H54 (cell line): ENCODE data around the gene TSFM.
"Not testable (repeated sequence)": the region's sequence is repeated elsewhere in the genome, so short reads cannot be mapped to it uniquely, and the experiment has no call there.

ENCODE experiments used
- DNase-seq: peaks from one replicate; pipeline ENCODE4 v3.0.0; 2011; ENCODE audit warnings: low spot score, mixed read lengths; ENCODE audit not compliant: insufficient read length
- FAIRE-seq: peaks from 3 replicates; lab custom pipeline; 2011; peaks lifted over from hg19 to GRCh38; lab: Jason Lieb, UNC
- POLR2A ChIP-seq: IDR thresholded peaks from 2 replicates; pipeline ENCODE4 v1.6.1; 2011; ENCODE audit warnings: low read depth, mild to moderate bottlenecking, low read length

Gene TSFM

DNA sequence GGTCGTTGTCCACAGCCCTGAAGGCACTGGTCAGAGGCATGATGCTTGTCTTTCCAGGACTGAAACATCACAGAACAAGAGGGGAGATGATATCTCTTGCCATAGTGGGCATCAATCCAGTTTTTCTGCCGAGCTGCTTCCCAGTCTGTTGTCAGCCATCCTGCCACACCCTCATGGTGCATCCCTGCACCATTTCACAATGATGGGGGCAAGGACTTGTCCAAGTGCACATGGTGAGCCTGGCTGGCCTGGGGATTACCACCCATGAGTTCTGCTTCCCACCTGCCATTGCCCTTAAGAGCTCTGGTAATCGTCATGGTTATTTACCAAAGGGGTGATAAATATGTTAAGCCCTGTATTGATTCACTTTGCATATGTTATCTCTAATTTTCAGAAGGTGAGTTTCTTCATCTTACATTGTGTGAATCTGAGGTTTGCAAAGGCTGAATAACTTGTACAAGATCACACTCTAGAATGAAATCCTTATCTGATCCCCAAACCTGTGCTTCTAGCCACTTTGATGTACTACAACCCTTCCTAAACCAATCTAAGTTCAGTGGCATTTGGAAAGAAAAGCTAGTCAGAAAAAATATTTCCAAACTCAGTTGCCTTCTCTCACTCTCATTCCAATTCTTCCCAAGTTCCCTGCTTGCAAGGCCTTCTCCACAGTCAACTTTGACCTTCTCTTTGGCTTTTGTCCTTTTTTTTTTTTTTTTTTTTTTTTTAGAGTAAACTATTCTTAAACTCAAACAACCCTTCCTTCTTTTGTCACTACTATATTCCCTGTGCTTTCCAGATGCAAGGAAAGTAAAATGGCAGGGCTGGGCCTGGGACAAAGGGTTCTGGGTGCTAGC, 33.6 kb downstream of the TSFM start:
- FAIRE-seq (no peak), DNase-seq (no peak)
- no peak for TF ChIP-seq POLR2A

DNA sequence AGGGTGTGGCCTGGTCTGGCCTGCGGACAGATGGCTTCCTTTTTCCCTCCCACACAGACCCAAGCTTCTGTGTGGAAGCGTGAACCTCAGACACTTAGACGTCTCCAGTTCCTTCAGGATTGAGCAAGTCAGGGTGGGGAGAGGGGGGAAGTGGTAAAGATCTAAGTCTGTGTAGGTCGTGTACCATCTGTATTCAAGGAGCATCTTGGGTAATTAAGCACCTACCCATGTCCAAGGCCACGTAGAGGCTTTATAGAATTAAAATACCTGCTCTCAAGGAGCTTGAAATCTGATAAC, 34.2 kb downstream of the TSFM start:
- no peak for TF ChIP-seq POLR2A
- no peak for FAIRE-seq
- DNase-seq: no peak

DNA sequence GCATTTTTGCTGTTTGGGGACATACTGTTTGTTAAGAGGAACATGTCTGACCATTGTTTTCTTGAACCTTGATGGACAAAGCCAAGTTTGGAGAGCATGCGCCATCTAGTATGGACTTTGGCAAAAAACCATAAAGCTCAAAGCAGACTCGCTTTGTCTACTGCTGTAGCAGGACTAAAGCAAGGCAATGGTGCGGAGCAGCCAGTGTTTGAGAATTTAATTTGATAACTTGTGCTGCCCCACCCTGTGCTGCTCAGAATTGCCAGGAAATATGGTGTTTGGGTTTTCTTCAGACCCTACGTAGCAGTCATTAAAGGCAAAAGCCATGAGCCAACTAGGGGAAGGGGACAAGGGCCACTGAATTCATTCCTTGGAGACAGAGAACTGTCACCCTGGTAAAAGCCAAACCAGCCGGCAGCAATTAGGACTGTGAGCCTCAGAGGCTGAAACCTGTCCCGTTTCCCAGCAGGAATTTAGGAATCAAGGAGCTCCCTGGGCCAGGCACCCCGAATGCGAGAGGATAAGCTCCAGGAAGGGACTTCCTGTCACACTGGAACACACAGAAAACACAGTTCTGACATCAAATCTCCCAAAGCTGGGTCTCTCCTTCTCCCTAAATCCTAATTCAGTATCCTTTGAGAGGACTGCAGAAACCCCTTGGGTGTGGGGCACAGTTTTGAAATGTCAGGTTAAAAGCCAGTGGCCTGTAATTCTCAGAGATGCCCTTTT, 34.8 kb downstream of the TSFM start:
- no peak for DNase-seq
- no peak for FAIRE-seq
- TF ChIP-seq POLR2A: no peak

DNA sequence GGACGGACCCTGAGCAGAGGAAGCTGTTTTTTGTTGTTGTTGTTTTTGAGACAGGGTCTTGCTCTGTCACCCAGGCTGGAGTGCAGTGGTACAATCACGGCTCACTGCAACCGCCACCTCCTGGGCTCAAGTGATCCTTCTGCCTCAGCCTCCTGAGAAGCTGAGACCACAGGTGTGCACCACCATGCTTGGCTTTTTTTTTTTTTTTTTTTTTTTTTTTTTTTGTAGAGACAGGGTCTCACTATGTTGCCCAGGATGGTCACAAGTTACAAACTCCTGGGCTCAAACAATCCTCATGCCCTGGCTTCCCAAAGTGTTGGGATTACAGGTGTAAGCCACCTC, 35.4 kb downstream of the TSFM start:
- DNase-seq, FAIRE-seq: not testable (repeated sequence)

DNA sequence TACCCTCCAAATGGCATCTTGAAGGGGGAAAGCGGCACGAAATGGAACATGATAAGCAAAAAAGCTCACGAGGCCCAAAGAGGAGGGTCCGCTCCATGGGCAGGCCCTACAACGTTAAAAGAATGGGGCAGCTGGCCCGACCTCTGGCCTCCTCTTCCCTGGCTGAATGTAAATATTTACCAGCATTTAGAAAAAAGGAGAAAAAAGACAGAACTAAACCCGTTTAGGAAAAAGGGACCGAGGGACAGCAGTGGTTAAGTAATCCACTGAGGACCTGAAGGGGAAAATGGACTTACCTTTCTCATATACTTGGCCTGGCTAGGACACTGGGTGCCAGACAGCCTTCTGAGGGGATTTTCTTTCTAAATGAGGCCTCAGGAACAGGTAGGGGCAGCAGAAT, 37.5 kb downstream of the TSFM start:
- not testable (repeated sequence) for FAIRE-seq, DNase-seq

DNA sequence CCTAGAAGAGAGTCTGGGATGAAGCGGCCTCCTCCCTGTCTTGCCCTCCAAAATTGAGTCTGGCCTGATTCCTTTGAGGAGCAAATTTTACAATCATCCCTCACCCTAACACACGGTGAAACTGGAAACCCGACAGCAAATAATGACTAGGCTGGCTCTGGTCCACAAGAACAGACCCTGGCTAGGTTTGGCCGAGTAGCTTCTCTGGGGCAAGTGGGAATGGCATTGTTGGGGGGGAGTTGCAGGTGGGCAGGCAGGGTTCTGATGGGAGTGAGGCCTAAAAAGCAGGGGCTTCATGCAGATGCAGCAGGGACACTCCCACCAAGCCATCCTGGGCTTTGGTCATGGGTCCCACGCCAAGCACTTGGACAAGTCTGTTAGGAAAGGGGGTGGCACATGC, 38.4 kb downstream of the TSFM start:
- FAIRE-seq, DNase-seq: not testable (repeated sequence)

DNA sequence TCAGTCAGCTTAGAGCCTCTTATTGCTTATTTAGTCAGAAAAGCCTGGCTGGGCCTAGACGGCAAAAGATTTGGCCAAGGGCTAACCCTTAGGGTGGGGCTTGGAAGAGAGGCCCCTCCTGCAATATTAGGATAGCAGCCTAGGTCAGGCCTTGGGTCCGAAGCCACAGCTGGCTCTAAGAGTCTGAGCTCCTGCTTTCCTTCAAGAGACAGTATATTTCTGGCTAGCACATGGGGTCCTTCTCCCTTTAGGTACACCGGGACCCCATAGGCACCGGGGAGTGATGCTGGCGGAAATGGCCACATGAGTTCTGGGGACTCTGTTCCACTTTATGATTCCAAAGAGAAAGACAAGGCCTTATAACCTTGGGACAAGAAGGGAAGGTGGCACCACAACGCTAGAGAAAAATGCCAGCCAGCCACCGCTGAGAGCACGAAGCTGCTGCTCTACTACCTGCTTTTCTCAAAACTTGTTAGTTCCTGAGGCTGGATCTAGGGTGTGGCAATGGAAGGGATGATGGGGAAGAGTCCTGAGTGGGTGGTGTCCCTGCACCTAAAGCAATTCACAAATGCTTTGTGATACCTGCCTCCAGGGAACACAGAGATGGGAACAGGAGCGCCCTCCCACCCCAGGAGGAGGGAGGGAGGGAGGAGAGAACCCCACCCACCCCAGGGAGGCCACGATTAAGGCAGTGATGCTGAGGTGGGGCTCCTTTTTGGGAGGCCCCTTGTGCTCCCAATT, 39.1 kb downstream of the TSFM start:
- TF ChIP-seq POLR2A: no peak
- DNase-seq (no peak), FAIRE-seq (no peak)

DNA sequence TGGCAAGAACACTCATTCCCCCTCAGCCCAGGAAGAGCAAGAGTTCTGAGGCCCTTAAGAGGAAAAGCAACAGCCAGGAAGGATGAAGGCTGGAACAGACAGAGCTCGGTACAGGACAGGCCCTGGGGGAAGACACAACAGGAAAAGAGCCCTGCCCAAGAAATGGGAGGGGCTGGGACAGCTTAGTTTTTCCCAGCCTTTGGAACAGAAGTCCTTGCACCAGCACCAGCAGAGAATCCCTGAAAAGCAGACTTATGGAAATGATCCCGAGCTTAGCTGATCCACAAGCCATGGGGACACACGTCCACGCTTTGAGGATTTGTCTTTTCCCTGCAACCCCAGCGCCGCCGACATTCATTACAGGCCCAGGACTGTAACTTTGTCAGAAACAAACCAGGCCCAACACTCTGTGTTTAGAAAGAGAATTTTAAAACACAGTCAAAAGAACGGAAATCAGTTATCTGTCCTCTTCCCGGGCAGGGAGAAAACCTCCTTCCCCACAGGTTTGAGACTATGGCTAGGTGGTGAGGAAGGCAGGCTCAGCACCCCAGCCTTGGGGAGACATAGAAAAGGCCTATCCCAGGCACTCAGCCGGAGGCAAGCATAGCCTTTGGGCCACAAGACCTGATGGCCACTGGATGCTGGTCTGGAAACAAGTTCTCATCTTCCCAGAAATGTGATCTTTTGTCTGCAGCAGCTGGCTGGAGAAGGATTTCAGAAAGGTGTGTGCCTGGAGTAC, 40.0 kb downstream of the TSFM start:
- no peak for DNase-seq
- TF ChIP-seq POLR2A: no peak
- FAIRE-seq: no peak

DNA sequence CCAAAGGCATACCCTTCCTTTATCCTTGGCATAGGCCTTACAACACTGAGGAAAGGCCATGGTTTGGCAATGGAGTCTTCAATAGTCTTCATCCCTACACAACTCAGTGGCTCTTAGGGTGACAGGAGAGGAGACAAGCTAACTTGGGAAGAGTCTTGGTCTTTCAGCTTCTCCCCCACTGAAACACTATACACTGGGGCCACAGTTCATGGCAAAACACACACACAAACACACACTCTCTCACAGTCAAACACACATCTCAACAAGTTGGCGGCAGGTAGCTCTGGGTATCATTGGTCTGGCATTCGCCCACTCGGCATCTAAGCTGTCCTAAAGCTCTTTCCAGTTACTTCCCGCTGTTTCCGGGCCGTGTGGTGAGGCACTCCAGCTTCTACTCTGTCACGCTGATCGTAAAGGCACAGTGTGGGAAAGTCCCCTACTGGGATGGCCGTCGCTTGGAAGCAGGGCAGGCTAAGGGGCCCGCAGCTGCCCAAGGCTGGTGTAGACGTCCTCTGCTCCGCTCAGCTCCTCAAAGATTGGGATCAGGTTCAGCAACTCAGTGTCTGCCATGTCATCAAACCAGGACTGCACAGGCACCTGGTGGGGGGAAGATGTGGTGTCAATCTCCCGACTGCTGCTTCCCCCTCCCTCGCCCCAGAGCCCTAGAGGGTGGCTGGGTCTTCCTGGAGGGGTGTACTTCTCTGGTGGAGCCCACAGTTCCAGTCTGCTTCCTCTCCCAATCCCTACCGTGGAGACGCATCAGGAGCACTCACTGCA, 40.7 kb downstream of the TSFM start:
- TF ChIP-seq POLR2A: no peak
- FAIRE-seq: no peak
- no peak for DNase-seq

DNA sequence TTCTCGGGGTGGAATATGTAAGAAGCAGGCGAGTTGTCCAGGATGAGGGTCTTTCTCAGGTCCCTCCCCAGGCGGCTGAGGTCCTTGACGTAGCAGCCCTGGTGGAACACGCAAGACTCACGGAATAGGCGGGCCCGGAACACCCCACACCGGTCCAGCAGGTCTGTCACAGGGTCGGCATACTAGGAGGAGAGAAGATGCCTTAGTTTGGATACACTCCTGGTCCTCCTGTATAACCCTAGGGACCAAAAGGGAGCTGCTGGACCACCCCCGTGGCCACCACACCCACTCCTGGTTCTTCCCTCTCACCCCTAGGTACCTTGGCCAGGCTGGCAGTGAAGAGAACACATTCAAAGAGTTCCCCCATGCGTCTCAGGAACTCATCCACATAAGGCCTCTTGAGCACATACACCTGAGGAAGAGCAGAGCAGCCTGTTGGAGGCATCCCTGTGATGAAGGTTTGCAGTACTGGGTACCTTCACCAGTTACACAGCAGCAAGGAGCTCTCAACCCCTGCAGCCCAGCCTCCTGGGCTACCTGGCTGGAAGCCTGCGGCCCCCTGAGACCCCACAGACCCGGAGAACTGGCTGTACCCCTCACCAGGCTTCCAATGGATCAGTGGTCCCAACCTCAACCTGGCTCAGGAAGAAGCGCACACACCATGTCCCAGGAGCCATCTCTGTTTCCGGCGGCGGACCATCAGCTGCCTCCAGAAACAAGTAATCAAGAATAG, 41.5 kb downstream of the TSFM start:
- no peak for TF ChIP-seq POLR2A
- DNase-seq: no peak

DNA sequence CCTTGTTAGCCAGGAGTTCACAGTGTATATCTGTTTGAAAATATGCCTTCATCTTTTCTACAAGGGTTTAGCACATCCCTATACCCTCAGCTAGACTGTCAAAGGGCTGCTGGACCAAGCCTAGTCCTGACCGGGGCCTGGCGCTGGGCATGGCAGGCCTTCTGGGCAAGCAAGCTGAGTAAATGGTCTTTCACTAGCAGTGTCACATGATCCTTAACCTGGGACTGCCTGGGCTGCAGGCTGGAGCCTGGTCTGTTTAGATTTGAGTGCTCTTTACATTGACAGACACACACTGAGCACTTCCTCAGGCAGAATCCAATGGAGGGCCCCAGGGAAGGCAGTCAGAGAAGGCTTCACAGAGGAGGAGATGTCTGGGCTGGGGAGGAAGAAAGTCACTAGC, 42.9 kb downstream of the TSFM start:
- FAIRE-seq (no peak), DNase-seq (no peak)
- TF ChIP-seq POLR2A: no peak

More for the DNA sequence above, 41.5 kb downstream of the TSFM start:
- no peak for FAIRE-seq

DNA sequence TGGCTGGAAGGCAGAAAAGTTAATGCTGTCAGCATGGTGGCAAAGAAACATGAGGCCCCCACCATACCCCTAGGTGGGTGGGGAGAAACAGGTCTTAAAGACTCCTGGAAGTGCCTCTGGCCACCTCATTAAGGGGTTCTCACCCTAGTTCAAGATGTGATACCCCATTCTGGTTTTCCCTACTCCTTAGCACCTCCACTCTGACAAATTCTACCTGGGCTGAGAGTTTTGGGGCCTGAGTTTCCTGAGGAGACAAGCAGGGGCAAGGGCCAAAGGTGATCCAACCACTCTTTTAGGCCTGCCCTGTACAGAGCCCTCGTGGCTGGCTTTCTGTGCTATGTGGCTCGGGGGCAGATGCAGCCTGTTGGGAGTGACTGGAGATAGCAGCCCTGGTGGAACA, 43.8 kb downstream of the TSFM start:
- FAIRE-seq: no peak
- TF ChIP-seq POLR2A: no peak
- no peak for DNase-seq

DNA sequence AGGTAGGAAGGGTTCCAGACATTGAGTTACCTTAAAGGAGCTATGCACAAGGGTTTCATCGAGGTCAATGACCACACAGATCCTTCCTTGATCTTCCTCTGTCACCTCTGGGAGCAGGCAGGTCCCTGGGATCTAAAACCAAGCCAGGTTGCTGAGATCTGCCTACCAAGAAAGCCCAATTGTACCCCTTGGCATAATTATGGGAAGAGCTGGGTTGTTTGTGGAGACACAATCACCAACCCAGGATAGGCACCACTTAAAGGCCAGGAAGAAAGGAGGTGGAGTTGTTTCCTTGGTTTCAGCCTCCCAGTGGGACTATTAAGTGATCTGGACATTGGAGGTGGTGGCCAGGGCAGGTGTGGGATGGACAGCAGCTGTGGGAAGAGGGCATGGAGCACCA, 44.4 kb downstream of the TSFM start:
- no peak for DNase-seq
- TF ChIP-seq POLR2A: no peak
- FAIRE-seq: no peak
